Endothelial cell (in vitro differentiated cells): ENCODE results near the gene RXRG. TPM values are rescaled to one million over a fixed set of nuclear protein-coding genes. Genes with fewer than 3 reads are reported as not detected.
"Not testable (repeated sequence)": the region's sequence is repeated elsewhere in the genome, so short reads cannot be mapped to it uniquely, and the experiment has no call there.

Source experiments
- DNase-seq: peaks from one replicate; pipeline ENCODE4 v3.0.0; 2021; ENCODE audit warnings: low spot score
- H3K27ac Mint-ChIP-seq: one replicate; pipeline ENCODE4 v1.8.0; 2021; ENCODE audit warnings: mixed read lengths, inconsistent platforms; ENCODE audit not compliant: unreplicated experiment
- H3K27me3 Mint-ChIP-seq: one replicate; pipeline ENCODE4 v1.8.0; 2021; ENCODE audit warnings: mild to moderate bottlenecking, moderate library complexity, mixed read lengths, inconsistent platforms; ENCODE audit not compliant: unreplicated experiment
- H3K36me3 Mint-ChIP-seq: one replicate; pipeline ENCODE4 v1.8.0; 2021; ENCODE audit warnings: mild to moderate bottlenecking, low read depth, mixed read lengths, inconsistent platforms; ENCODE audit not compliant: unreplicated experiment
- H3K4me1 Mint-ChIP-seq: one replicate; pipeline ENCODE4 v1.8.0; 2021; ENCODE audit warnings: mild to moderate bottlenecking, mixed read lengths, inconsistent platforms; ENCODE audit not compliant: unreplicated experiment
- H3K4me3 Mint-ChIP-seq: one replicate; pipeline ENCODE4 v1.8.0; 2021; ENCODE audit warnings: mild to moderate bottlenecking, mixed read lengths, inconsistent platforms; ENCODE audit not compliant: unreplicated experiment
- H3K9me3 Mint-ChIP-seq: one replicate; pipeline ENCODE4 v1.8.0; 2021; ENCODE audit warnings: mixed read lengths, inconsistent platforms; ENCODE audit not compliant: unreplicated experiment
- CTCF ChIP-seq: fragments of 200-600 bp; sonication (generic); IDR thresholded peaks from one replicate; pipeline ENCODE4 v1.5.0; 2021; ENCODE audit warnings: antibody characterized with exemption; ENCODE audit not compliant: unreplicated experiment
- total RNA-seq: library from RNA; stranded (reverse); fragmentation: NEBNext Ultra II Directional; extraction: Animal tissue kit (Norgen Biotek cat#: 25700); gene quantifications from one replicate; pipeline ENCODE4 v1.2.1, GENCODE V29; 2021; ENCODE audit not compliant: unreplicated experiment

RXRG gene
- total RNA-seq, 1 donor from 2014 or later: not detected

DNA sequence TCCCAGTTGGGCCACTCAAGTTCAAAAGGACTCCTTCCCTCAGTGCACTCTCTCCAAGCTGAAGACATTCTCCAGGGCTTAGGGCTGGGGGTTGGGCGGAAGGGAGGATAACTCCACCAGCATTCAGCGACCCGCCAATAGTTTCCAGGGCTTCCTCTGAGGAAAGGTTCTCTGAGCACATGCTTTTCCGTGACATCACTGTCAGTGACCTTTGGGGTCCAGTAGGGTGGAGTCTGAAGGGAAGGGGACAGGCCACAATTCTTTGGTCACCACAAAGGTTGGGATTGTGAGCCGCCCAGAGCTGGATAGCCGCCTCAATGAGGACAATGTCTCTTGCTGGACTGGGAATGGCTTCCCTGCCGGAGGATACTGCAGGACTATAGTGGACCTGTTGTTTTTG, 22.8 kb upstream of the RXRG start:
- no peak for TF ChIP-seq CTCF
- Mint-ChIP-seq H3K4me1 (no peaks in the 10 kb centered on the region), H3K27me3 (peaks cover 5% of the 10 kb centered on the region), H3K4me3 (no peak overlapping the region), H3K36me3 (no peaks in the 10 kb centered on the region), H3K27ac (no peak overlapping the region), H3K9me3 (no peaks in the 10 kb centered on the region)
- no peak for DNase-seq

DNA sequence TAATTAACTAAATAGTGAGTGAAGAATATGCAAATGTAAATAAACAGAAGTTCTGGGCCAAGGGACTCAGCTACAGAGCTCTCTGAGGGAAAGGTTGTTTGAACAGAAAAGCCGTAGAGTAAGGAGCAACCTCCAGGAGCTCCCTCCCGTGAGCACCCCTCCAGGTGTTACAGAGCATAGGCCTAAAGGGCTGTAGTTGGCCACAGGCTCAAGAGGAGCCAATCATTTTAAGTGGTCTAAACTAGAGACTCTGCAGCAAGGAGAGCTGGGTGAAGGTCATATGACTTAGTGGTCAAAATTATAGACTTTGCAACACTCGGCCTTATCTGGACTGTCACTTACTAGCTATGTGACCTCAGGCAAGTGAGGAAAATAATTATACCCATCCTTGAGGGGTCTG, 19.1 kb upstream of the RXRG start:
- Mint-ChIP-seq H3K9me3 (no peaks in the 10 kb centered on the region), H3K27me3 (no peaks in the 10 kb centered on the region), H3K27ac (no peak overlapping the region), H3K36me3 (no peaks in the 10 kb centered on the region), H3K4me1 (no peaks in the 10 kb centered on the region), H3K4me3 (no peak overlapping the region)
- TF ChIP-seq CTCF: no peak
- no peak for DNase-seq

DNA sequence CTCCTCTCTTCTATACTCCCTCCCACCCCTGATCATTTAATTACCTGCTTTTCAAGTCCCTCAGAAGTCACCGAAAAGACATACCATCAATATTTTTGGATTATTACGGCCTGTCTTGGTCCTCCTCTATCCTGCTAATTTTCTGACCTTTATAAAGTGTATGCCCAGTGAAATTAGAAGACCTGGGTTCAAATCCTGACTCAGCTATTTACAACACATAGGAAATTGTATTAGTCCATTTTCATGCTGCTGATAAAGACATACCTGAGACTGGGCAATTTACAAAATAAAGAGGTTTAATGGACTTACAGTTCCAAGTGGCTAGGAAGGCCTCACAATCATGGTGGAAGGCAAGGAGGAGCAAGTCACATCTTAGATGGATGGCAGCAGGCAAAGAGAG, 14.8 kb upstream of the RXRG start:
- not testable (repeated sequence) for H3K4me3 Mint-ChIP-seq, H3K36me3 Mint-ChIP-seq, DNase-seq, H3K4me1 Mint-ChIP-seq, H3K9me3 Mint-ChIP-seq, H3K27ac Mint-ChIP-seq, H3K27me3 Mint-ChIP-seq

- peaks cover 1% of the 10 kb centered on the region for H3K27me3 Mint-ChIP-seq
- H3K4me3 Mint-ChIP-seq: no peak overlapping the region
These were observed 11.9 kb upstream of the RXRG start for GRCh38 chr1:165456861-165457260.

DNA sequence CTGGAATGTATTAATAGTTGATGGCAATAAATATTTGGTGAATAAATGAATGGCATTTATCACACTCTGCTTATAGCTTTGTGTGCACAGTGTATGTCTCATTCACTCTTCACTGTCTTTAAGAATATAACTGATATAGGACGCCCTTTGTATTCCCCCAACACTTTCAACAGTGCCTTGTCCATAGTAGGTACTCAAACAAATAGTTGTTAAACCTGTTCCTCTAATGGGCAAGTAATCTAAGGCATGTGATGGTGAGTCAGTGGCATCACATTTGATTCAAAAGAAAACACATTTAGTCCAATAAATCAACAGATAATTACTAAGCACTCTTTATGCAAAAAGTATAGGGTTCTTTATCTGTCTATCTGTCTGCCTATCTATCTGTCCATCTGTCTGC, 11.2 kb upstream of the RXRG start:
- Mint-ChIP-seq H3K4me3 (no peak overlapping the region), H3K4me1 (no peaks in the 10 kb centered on the region), H3K9me3 (no peaks in the 10 kb centered on the region), H3K27ac (no peak overlapping the region), H3K36me3 (no peaks in the 10 kb centered on the region), H3K27me3 (peaks cover 1% of the 10 kb centered on the region)
- TF ChIP-seq CTCF: no peak
- no peak for DNase-seq

More at GRCh38 chr1:165456861-165457260, 11.9 kb upstream of the RXRG start:
- no peaks in the 10 kb centered on the region for H3K36me3 Mint-ChIP-seq
- no peaks in the 10 kb centered on the region for H3K9me3 Mint-ChIP-seq
- no peak for TF ChIP-seq CTCF
- H3K4me1 Mint-ChIP-seq: no peaks in the 10 kb centered on the region
- DNase-seq: no peak
- H3K27ac Mint-ChIP-seq: no peak overlapping the region

DNA sequence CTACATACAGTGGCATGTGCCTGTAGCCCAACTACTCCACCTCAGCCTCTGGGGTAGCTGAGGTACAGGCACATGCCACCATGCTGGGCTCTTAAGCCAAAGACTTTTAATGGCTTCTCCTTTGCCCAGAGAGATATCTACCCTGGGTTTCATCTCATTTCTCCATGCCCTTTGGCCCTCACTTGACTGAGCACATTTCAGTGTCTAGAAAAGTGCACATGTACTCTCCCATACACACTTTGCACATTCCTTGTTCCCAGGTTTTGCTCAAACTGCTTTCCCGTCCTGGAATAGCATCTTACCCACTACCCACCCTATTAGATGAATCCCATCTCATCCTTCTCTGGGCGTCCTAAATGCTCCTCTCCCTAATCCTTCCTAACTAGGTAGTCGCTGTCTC, 10.2 kb upstream of the RXRG start:
- no peak for DNase-seq
- H3K27me3 Mint-ChIP-seq: peaks cover 1% of the 10 kb centered on the region
- no peaks in the 10 kb centered on the region for H3K9me3 Mint-ChIP-seq
- no peak overlapping the region for H3K27ac Mint-ChIP-seq
- no peaks in the 10 kb centered on the region for H3K36me3 Mint-ChIP-seq
- H3K4me3 Mint-ChIP-seq: no peak overlapping the region
- no peaks in the 10 kb centered on the region for H3K4me1 Mint-ChIP-seq
- TF ChIP-seq CTCF: no peak
